ENCODE measurements around the gene IL27RA.
A peak's percentile ranks its signal among the peaks of the same experiment; 100 is the strongest.

Gene IL27RA

GRCh38 chr19:14089662-14090508 is 58.3 kb downstream of the IL27RA start:
- peak; percentile 81 for DNase-seq

DNA sequence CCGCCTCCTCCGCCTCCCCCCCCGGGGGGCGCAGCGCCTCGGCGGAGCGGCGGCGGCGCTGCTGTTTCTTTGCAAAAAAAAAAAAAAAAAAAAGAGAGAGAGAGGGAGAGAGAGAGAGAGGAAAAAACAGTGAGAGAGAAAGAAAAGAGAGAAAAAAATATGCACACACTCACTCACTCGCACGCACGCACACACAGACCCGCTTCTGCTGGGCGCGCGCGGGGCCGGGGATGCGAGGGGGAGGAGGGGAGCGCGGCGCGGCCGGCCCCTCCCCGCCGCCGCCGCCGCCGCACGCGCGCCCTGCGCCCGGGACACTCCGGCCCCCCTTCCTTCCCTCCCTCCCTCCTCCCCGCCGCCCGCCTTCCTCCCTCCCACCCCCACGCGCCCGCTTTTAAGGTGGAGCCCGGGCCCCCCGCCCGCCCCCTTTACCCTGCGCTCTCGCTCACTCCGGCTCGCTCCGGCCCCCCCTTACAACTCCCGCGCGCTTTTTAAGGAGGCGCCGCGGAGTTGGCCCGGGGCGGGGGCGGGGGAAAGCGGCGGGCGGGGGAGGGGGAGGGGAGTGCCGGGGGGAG is 59.0 kb downstream of the IL27RA start, which contains the start of gene SAMD1:
Gene SAMD1, minus strand, starts transcription at position 243 of the 572 bp plus-strand sequence.
- peak; percentile 98 for DNase-seq

GRCh38 chr19:14091081-14091812 is 59.7 kb downstream of the IL27RA start:
- peak; percentile 78 for DNase-seq

DNA sequence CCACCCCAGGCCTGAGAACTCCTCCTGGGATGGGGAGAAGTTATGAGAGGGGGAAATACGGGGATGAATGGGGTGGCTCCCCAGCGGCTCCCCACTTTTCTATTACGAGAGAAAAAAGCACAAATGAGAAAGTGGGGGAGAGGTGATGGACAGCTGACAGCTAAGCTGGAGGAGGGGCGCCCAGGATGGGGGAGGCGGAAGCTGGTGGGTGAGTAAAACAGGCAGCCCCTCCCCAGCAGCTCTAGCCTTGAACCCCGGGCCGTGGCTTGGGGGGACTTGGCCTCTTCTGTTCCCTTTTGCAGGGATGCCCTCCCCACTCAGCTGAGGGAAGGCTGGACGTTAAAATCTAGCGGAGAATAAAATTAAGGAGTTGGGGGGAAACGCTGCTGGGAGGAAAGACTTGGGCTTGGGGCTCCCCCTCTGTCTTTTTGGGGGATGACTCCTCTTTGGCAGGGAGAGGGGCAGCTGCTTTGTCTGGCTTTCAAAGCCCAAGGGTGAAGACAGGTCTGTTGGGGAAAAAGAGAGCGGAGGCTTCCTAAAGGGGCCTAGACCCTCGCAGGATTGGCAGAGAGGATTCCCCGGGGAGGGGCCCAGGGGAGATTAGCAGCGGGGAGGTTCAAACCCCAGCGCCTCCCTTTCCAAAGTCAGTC is 60.4 kb downstream of the IL27RA start:
- DNase-seq = peak; percentile 52

DNA sequence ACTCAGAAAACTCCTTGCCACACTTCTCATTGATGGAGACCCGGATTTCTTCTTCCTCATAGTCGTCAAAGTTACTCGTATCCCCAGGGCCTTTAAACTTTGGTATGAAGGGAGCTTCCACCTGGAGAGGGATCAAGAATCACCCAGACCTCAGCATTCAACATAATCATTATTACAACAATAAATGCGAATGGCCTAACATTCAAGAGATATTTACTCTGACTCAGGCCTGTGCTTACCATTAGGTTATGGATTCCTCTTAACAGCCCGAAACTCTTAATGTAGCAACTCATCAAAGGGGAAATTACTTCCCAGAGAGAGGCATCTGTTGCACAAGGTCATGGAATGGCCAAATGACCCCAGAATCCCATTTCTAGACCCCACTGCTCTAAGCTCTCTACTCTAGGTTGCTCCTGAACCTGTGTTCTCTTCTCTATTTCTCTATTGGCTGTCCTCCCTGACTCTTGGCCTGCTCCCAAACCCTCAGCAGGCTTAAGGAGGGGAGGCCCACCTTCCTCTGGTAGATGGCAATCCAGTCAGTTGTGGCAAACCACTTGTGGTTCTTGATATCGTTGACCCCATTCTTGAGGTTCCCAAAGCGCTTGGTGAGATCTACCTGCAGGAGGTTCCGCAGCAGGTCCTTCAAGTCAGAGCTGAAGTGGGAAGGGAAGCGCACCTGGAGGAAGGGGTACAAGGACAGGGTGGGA is 61.7 kb downstream of the IL27RA start:
- no peak for DNase-seq

DNA sequence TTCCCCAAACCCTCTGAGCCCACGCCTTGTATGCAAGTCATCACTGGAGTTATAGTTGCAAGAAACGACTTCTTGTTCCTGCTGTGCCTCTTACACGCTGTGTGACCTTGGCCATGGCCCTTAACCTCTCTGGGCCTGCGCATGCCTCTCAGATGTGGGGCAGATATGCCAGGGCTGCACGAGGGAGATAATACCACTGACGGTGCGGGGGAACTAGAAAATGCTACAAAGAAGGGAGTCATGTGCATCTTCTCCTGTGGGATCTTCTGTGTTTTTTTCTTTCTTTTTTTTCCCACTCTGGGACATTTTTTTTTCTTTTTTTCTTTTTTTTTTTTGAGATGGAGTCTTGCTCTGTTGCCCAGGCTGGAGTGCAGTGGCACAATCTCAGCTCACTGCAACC is 63.3 kb downstream of the IL27RA start:
- DNase-seq = no peak

GRCh38 chr19:14096272-14096992 is 64.9 kb downstream of the IL27RA start:
- DNase-seq = no peak

DNA sequence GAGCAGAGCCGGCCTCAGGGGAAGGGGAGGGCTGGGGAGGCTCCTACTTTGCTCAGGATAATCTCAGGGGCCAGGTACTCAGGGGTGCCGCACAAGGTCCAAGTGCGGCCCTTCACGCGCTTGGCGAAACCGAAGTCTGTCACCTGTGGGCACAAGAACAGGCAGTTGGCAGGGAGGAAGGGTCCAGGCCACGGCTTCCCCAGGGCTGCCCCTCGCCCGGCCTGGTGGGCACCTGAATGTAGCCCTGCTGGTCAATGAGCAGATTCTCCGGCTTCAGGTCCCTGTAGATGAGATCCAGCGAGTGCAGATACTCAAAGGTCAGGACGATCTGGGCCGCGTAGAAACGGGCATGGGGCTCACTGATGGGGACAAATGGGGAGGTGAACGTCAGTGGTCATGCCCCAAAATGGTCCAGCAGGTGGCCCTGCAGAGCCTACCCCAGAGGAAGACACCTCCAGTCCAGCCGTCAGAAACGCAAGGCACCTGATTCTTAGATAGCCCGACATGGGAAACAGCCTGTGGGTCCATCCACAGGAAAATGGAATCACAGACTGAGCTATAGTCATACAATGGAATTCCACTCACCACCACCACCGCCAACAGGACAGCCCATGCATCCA is 66.1 kb downstream of the IL27RA start:
- DNase-seq = no peak

GRCh38 chr19:14101003-14101545 is 69.5 kb downstream of the IL27RA start:
- no peak for DNase-seq

DNA sequence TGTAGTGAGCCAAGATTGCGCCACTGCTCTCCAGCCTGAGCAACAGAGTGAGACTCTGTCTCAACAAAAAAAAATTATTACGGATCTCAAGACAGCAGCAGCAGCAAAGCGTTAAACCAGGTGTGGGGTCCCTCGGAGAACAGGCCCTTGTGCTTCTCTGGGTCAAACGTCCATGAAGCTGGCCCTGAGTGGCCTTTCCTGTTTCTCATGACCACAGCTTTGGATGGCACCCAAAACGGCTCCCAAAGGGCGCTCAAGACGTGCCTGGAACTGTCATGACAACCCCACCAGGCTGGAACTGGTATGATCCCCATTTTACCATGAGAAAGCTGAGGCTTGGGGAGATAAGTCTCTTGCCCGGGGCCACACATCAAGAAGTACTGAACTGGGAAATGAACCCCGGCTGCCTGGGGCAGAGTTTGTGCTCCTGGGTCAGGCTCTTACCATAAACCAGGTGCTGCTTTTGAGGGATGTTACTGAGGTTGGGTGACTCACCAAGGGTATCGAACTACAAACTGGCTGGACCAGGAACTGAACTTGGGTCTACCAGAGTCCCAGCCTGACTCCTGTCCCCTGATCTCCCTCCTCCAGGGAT is 70.6 kb downstream of the IL27RA start:
- DNase-seq = no peak

- DNase-seq = no peak
Measured at GRCh38 chr19:14102756-14103155, 71.2 kb downstream of the IL27RA start.

Measured in NCI-H69 (cell line).